ENCODE results near the gene TCL1A.

- no peak for TF ChIP-seq CTCF (IDR thresholded peaks at IDR 0.05 in 4 of 5, conservative IDR thresholded peaks at IDR 0.05 in 1 of 5)
- no peak for TF ChIP-seq POLR2A (IDR thresholded peaks at IDR 0.05)
Observed at GRCh38 chr14:95681153-95681552, 32.8 kb downstream of the TCL1A start.

Data from gastrocnemius medialis (tissue), 4 donors.